22Rv1 (cell line): ENCODE measurements around the gene TMEM30A.

ENCODE experiments used
- ZFX ChIP-seq: fragments of 450-650 bp; IDR thresholded peaks from 2 replicates; pipeline ENCODE4 v1.6.1; 2017; ENCODE audit warnings: antibody characterized with exemption, borderline replicate concordance
- TF ChIP-seq, protein P1 (sequence below): fragments of 450-650 bp; IDR thresholded peaks from 2 replicates; pipeline ENCODE4 v1.5.1; 2017; ENCODE audit warnings: mild to moderate bottlenecking

DNA sequence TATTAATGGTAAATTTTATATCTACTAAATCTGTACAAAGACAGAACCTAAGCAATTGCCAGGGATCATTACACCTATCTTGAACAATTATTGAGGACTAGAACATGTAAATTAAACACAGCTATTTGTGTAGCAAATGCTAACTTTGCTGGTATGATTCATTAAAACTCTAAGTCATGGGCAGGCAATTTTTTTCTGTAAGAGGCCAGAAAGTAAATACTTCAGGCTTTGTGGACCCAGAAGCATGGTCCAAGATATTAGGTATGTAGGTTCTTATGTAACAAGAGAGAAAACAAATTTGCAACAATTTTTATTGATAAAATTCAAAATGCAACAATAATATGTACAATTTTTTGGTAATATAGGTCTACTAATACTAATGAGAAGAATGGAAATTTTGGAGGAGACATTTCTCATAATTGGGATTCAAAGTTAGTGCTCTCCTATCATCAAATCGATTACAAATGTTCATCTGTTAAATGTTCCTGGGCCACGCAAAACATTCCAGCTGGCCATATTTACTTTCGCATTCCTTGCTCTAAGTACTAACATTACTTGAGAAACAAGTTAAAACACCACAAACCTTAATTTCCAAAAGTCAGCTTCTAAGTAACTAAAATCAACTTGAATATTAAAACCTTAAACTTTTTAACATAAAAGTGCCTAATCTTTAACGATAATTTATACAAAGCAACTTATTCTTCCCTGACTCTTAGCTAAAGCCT lies 4.3 kb downstream of the TMEM30A start:
- TF ChIP-seq, protein P1, sequence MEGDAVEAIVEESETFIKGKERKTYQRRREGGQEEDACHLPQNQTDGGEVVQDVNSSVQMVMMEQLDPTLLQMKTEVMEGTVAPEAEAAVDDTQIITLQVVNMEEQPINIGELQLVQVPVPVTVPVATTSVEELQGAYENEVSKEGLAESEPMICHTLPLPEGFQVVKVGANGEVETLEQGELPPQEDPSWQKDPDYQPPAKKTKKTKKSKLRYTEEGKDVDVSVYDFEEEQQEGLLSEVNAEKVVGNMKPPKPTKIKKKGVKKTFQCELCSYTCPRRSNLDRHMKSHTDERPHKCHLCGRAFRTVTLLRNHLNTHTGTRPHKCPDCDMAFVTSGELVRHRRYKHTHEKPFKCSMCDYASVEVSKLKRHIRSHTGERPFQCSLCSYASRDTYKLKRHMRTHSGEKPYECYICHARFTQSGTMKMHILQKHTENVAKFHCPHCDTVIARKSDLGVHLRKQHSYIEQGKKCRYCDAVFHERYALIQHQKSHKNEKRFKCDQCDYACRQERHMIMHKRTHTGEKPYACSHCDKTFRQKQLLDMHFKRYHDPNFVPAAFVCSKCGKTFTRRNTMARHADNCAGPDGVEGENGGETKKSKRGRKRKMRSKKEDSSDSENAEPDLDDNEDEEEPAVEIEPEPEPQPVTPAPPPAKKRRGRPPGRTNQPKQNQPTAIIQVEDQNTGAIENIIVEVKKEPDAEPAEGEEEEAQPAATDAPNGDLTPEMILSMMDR = no peak
- TF ChIP-seq ZFX = no peak
